ENCODE results near the gene METAP2. TPM values are rescaled to one million over a fixed set of nuclear protein-coding genes. Genes with fewer than 3 reads are reported as not detected.
"Not testable (repeated sequence)": the region's sequence is repeated elsewhere in the genome, so short reads cannot be mapped to it uniquely, and the experiment has no call there.

Gene METAP2
- polyA plus RNA-seq (2013, experiment 1 of 2), result 106 TPM
- 121 TPM for polyA plus RNA-seq (2013, experiment 2 of 2)

- WGBS, 2 experiments (ENCODE audit: insufficient coverage in 2 of 2), result 0% methylated on average over 35 to 46 of the region's 49 CpGs
- Histone ChIP-seq H3K27ac (ENCODE audit: low read depth, low read length, severe bottlenecking) (peak within 1 kb of the TSS; percentile 91), H3K36me3 (ENCODE audit: control insufficient read depth, insufficient read depth, low read length) (peaks cover 34% of the 10 kb centered on the region), H3K9me3 (ENCODE audit: control insufficient read depth, low read length) (no peaks in the 10 kb centered on the region), H3K4me3 (ENCODE audit: extremely low read depth, insufficient read depth, low read length, poor library complexity, severe bottlenecking) (peak within 1 kb of the TSS; percentile 99), H3K4me1 (ENCODE audit: control insufficient read depth, insufficient read depth, low read length, poor library complexity, severe bottlenecking) (no peaks in the 10 kb centered on the region)
Measured at GRCh38 chr12:95473884-95474659, at the start of gene METAP2. TSS of gene METAP2 (plus strand) at chr12:95474152. CDS start at chr12:95474180, 28 bp downstream.

GRCh38 chr12:95424271-95424994 lies 49.5 kb upstream of the METAP2 start:
- WGBS, 2 experiments (ENCODE audit: insufficient coverage in 2 of 2), result 94% methylated on average over 3 to 8 of the region's 8 CpGs
- Histone ChIP-seq H3K27ac (ENCODE audit: low read depth, low read length, severe bottlenecking) (no peak overlapping the region), H3K36me3 (ENCODE audit: control insufficient read depth, insufficient read depth, low read length) (no peaks in the 10 kb centered on the region), H3K4me1 (ENCODE audit: control insufficient read depth, insufficient read depth, low read length, poor library complexity, severe bottlenecking) (no peaks in the 10 kb centered on the region), H3K4me3 (ENCODE audit: extremely low read depth, insufficient read depth, low read length, poor library complexity, severe bottlenecking) (no peak overlapping the region), H3K9me3 (ENCODE audit: control insufficient read depth, low read length) (no peaks in the 10 kb centered on the region)

DNA sequence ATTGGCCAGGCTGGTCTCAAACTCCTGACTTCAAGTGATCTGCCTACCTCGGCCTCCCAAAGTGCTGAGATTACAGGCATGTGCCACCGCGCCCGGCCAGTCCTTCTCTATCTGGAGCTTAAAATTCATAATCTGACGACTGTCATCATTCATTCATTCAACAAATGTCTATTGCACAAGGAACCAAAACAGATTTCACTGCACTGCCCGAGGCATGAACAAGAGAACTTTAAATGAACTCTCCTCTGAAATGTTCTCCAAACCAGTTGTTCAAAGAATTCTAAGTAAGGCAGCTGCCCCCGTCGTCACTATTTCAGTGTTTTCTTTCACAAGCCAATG lies 44.8 kb upstream of the METAP2 start:
- no peaks in the 10 kb centered on the region for H3K9me3 ChIP-seq (ENCODE audit: control insufficient read depth, low read length)
- H3K4me1 ChIP-seq (ENCODE audit: control insufficient read depth, insufficient read depth, low read length, poor library complexity, severe bottlenecking), result no peaks in the 10 kb centered on the region
- no peak overlapping the region for H3K27ac ChIP-seq (ENCODE audit: low read depth, low read length, severe bottlenecking)
- WGBS, 2 experiments (ENCODE audit: insufficient coverage in 2 of 2), result 96 to 100% methylated on average over 1 to 6 of the region's 8 CpGs
- H3K4me3 ChIP-seq (ENCODE audit: extremely low read depth, insufficient read depth, low read length, poor library complexity, severe bottlenecking), result no peak overlapping the region
- H3K36me3 ChIP-seq (ENCODE audit: control insufficient read depth, insufficient read depth, low read length), result no peaks in the 10 kb centered on the region

DNA sequence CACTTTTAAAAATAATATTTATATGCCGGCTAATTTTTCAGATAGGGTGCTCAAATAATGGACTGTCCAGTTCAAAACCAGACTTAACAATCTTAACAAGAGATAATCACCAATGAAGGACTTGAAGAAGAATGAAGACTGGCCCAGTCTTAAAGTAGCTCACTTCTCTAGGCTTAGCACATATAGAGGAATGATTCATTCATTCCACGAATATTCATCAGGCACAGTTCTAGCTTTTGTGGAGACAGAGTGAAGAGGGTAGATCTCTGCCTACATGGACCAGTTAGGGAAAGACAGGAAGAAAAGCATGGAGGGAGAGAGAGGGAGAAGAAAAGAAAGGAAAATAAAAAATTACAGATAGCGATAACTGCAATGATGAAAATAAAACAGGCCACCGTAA lies 42.8 kb upstream of the METAP2 start:
- H3K36me3 ChIP-seq (ENCODE audit: control insufficient read depth, insufficient read depth, low read length), result no peaks in the 10 kb centered on the region
- WGBS, 2 experiments (ENCODE audit: insufficient coverage in 2 of 2), result 98 to 100% methylated on average over 2 to 3 of the region's 4 CpGs
- H3K9me3 ChIP-seq (ENCODE audit: control insufficient read depth, low read length), result no peaks in the 10 kb centered on the region
- H3K4me3 ChIP-seq (ENCODE audit: extremely low read depth, insufficient read depth, low read length, poor library complexity, severe bottlenecking), result no peak overlapping the region
- no peak overlapping the region for H3K27ac ChIP-seq (ENCODE audit: low read depth, low read length, severe bottlenecking)
- H3K4me1 ChIP-seq (ENCODE audit: control insufficient read depth, insufficient read depth, low read length, poor library complexity, severe bottlenecking), result no peaks in the 10 kb centered on the region

- Histone ChIP-seq H3K9me3 (ENCODE audit: control insufficient read depth, low read length) (no peaks in the 10 kb centered on the region), H3K4me3 (ENCODE audit: extremely low read depth, insufficient read depth, low read length, poor library complexity, severe bottlenecking) (no peak overlapping the region), H3K4me1 (ENCODE audit: control insufficient read depth, insufficient read depth, low read length, poor library complexity, severe bottlenecking) (no peaks in the 10 kb centered on the region), H3K36me3 (ENCODE audit: control insufficient read depth, insufficient read depth, low read length) (no peaks in the 10 kb centered on the region), H3K27ac (ENCODE audit: low read depth, low read length, severe bottlenecking) (no peak overlapping the region)
- WGBS, 2 experiments (ENCODE audit: insufficient coverage in 2 of 2), result no CpG with 5 or more reads among the region's 3 CpGs
Measured at GRCh38 chr12:95435355-95435754, 38.6 kb upstream of the METAP2 start.

- Histone ChIP-seq H3K36me3 (ENCODE audit: control insufficient read depth, insufficient read depth, low read length) (no peaks in the 10 kb centered on the region), H3K9me3 (ENCODE audit: control insufficient read depth, low read length) (no peaks in the 10 kb centered on the region), H3K27ac (ENCODE audit: low read depth, low read length, severe bottlenecking) (no peak overlapping the region), H3K4me3 (ENCODE audit: extremely low read depth, insufficient read depth, low read length, poor library complexity, severe bottlenecking) (no peak overlapping the region), H3K4me1 (ENCODE audit: control insufficient read depth, insufficient read depth, low read length, poor library complexity, severe bottlenecking) (no peaks in the 10 kb centered on the region)
- WGBS, 2 experiments (ENCODE audit: insufficient coverage in 2 of 2), result 88 to 100% methylated on average over 1 of the region's 2 CpGs
Measured at GRCh38 chr12:95437565-95437964, 36.4 kb upstream of the METAP2 start.

- 78 to 96% methylated on average over 6 to 8 of the region's 9 CpGs for WGBS, 2 experiments (ENCODE audit: insufficient coverage in 2 of 2)
- no peak overlapping the region for H3K27ac ChIP-seq (ENCODE audit: low read depth, low read length, severe bottlenecking)
Measured at GRCh38 chr12:95439461-95440230, 34.3 kb upstream of the METAP2 start.

DNA sequence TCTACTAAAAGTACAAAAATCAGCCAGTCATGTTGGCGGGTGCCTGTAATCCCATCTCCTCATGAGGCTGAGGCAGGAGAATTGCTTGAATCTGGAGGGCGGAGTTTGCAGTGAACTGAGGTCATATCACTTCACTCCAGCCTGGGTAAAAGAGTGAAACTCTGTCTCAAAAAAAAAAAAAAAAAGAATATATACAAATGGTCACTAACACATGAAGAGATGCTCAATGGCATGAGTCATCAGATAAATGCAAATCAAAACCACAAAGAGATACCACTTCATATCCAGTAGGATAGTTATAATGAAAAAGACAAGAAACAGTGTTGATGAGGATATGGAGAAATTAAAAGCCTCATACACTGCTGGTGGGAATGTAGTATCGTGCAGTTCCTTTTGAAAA lies 33.6 kb upstream of the METAP2 start:
- Histone ChIP-seq H3K4me1 (ENCODE audit: control insufficient read depth, insufficient read depth, low read length, poor library complexity, severe bottlenecking) (peaks cover 4% of the 10 kb centered on the region), H3K4me3 (ENCODE audit: extremely low read depth, insufficient read depth, low read length, poor library complexity, severe bottlenecking) (no peak overlapping the region), H3K9me3 (ENCODE audit: control insufficient read depth, low read length) (no peaks in the 10 kb centered on the region), H3K27ac (ENCODE audit: low read depth, low read length, severe bottlenecking) (no peak overlapping the region), H3K36me3 (ENCODE audit: control insufficient read depth, insufficient read depth, low read length) (no peaks in the 10 kb centered on the region)
- 87 to 93% methylated on average over 2 to 3 of the region's 3 CpGs for WGBS, 2 experiments (ENCODE audit: insufficient coverage in 2 of 2)

More at GRCh38 chr12:95439461-95440230, 34.3 kb upstream of the METAP2 start:
- H3K9me3 ChIP-seq (ENCODE audit: control insufficient read depth, low read length), result no peaks in the 10 kb centered on the region
- H3K36me3 ChIP-seq (ENCODE audit: control insufficient read depth, insufficient read depth, low read length), result no peaks in the 10 kb centered on the region
- no peak overlapping the region for H3K4me3 ChIP-seq (ENCODE audit: extremely low read depth, insufficient read depth, low read length, poor library complexity, severe bottlenecking)
- peaks cover 4% of the 10 kb centered on the region for H3K4me1 ChIP-seq (ENCODE audit: control insufficient read depth, insufficient read depth, low read length, poor library complexity, severe bottlenecking)

- 75% methylated on average over 2 of the region's 2 CpGs; no CpG with 5 or more reads in 1 of the 2 experiments for WGBS, 2 experiments (ENCODE audit: insufficient coverage in 2 of 2)
- no peak overlapping the region for H3K27ac ChIP-seq (ENCODE audit: low read depth, low read length, severe bottlenecking)
Measured at GRCh38 chr12:95443459-95443858, 30.5 kb upstream of the METAP2 start.

GRCh38 chr12:95445099-95445498 lies 28.9 kb upstream of the METAP2 start:
- not testable (repeated sequence) for H3K4me3 ChIP-seq (ENCODE audit: extremely low read depth, insufficient read depth, low read length, poor library complexity, severe bottlenecking); H3K27ac ChIP-seq (ENCODE audit: low read depth, low read length, severe bottlenecking); H3K9me3 ChIP-seq (ENCODE audit: control insufficient read depth, low read length); H3K4me1 ChIP-seq (ENCODE audit: control insufficient read depth, insufficient read depth, low read length, poor library complexity, severe bottlenecking); H3K36me3 ChIP-seq (ENCODE audit: control insufficient read depth, insufficient read depth, low read length)
- WGBS, 2 experiments (ENCODE audit: insufficient coverage in 2 of 2), result 88 to 100% methylated on average over 2 to 3 of the region's 4 CpGs

More at GRCh38 chr12:95443459-95443858, 30.5 kb upstream of the METAP2 start:
- Histone ChIP-seq H3K4me3 (ENCODE audit: extremely low read depth, insufficient read depth, low read length, poor library complexity, severe bottlenecking) (no peak overlapping the region), H3K9me3 (ENCODE audit: control insufficient read depth, low read length) (no peaks in the 10 kb centered on the region), H3K36me3 (ENCODE audit: control insufficient read depth, insufficient read depth, low read length) (no peaks in the 10 kb centered on the region), H3K4me1 (ENCODE audit: control insufficient read depth, insufficient read depth, low read length, poor library complexity, severe bottlenecking) (peaks cover 10% of the 10 kb centered on the region)
